GM13977 (cell line): ENCODE measurements around the gene DTNB.

Source experiments
- DNase-seq: peaks from one replicate; pipeline ENCODE4 v3.0.0; 2012; ENCODE audit warnings: low spot score
- in situ Hi-C: fragments of 300-500 bp; cut with MboI; formaldehyde crosslinking; loops from one replicate; pipeline ENCODE4 v1.12.0; 2022; ENCODE audit warnings: low sequenced_read_pairs, low pct_unique_long_range_greater_than_20kb, mixed read lengths, inconsistent platforms; ENCODE audit not compliant: unreplicated experiment
- TF ChIP-seq, protein P1 (sequence below): IDR thresholded peaks from 2 replicates; pipeline ENCODE4 v1.5.1; 2012; ENCODE audit warnings: mild to moderate bottlenecking, control low read depth; ENCODE audit not compliant: insufficient read depth; ENCODE audit errors: extremely low read depth, missing control alignments

DTNB gene

GRCh38 chr2:25426326-25426725, 247.1 kb downstream of the DTNB start:
- in situ Hi-C loops, result no loop called here
- no peak for DNase-seq
- TF ChIP-seq, protein P1, sequence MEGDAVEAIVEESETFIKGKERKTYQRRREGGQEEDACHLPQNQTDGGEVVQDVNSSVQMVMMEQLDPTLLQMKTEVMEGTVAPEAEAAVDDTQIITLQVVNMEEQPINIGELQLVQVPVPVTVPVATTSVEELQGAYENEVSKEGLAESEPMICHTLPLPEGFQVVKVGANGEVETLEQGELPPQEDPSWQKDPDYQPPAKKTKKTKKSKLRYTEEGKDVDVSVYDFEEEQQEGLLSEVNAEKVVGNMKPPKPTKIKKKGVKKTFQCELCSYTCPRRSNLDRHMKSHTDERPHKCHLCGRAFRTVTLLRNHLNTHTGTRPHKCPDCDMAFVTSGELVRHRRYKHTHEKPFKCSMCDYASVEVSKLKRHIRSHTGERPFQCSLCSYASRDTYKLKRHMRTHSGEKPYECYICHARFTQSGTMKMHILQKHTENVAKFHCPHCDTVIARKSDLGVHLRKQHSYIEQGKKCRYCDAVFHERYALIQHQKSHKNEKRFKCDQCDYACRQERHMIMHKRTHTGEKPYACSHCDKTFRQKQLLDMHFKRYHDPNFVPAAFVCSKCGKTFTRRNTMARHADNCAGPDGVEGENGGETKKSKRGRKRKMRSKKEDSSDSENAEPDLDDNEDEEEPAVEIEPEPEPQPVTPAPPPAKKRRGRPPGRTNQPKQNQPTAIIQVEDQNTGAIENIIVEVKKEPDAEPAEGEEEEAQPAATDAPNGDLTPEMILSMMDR, result no peak

GRCh38 chr2:25424426-25425028, 248.8 kb downstream of the DTNB start:
- no peak for DNase-seq
- in situ Hi-C loops, result no loop called here
- TF ChIP-seq, protein P1, result no peak

- peak; percentile 43 for DNase-seq
- TF ChIP-seq, protein P1, result no peak
- in situ Hi-C loops, result no loop called here
These were observed 251.5 kb downstream of the DTNB start for GRCh38 chr2:25421820-25422411.

- in situ Hi-C loops, result no loop called here
- TF ChIP-seq, protein P1, result no peak
- no peak for DNase-seq
These were observed 252.1 kb downstream of the DTNB start for GRCh38 chr2:25421289-25421688.

GRCh38 chr2:25420820-25421237, 252.5 kb downstream of the DTNB start:
- in situ Hi-C loops, result no loop called here
- DNase-seq, result peak; percentile 53
- TF ChIP-seq, protein P1, result no peak

DNA sequence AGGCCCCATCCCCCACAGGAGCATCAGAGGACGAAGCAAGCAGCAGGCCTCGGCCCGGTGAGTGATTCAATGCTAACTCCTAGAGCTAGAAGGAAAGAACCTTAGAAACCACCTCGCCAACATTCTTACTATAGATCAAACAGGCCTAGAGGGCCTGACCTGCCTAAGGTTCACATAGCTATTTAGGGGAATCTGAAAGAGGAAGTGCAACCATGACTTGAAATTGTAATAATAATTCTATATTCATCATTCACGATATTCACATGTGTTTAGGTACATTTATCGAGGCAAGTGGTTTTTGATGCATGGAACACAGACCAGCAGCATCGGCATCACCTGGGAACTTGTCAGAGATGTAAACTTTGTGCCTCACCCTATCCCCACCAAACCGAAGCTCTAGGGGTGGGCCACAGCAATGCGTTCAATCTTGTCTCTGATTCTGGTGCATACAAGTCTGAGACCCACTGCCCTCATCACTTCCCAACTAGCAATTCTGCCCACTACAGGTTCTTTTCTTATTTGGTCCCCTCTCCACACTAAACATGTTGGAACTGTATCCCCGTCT, 253.6 kb downstream of the DTNB start:
- in situ Hi-C loops, result no loop called here
- DNase-seq, result peak; percentile 66
- TF ChIP-seq, protein P1, result no peak
